B cell (primary cell): ENCODE data around the gene CREB5. TPM values are rescaled to one million over a fixed set of nuclear protein-coding genes. Genes with fewer than 3 reads are reported as not detected.

Source experiments
- ATAC-seq: fragments of 200-7000 bp; cut with Tn5 transposase; one replicate; pipeline ENCODE4 v1.10.0; 2021; ENCODE audit warnings: low read depth, mild to moderate bottlenecking, moderate number of reproducible peaks, moderate library complexity
- CTCF ChIA-PET: fragments of 350-600 bp; sonication (Branson Sonifier 250); formaldehyde crosslinking; loops from one replicate; lab custom pipeline; 2021; ENCODE audit warnings: antibody characterized with exemption, inconsistent platforms; lab: Charles Lee
- POLR2A ChIA-PET: fragments of 350-600 bp; sonication (Branson Sonifier 250); formaldehyde crosslinking; loops from one replicate; lab custom pipeline; 2021; ENCODE audit warnings: antibody characterized with exemption; lab: Charles Lee
- DNase-seq: peaks from one replicate; pipeline ENCODE4 v3.0.0; 2013
- H2AFZ ChIP-seq: 2 replicates; pipeline ENCODE4 v1.6.1; 2012; ENCODE audit warnings: mild to moderate bottlenecking, low read depth, low read length; ENCODE audit not compliant: insufficient read depth, poor library complexity, severe bottlenecking
- H3K27ac ChIP-seq, 2 donors: 1 replicate in 1 of 2; 2 replicates in 1 of 2; pipeline ENCODE4 v1.5.1; 2012 to 2013; ENCODE audit warnings: low read length in 2 of 2, mild to moderate bottlenecking in 2 of 2, moderate library complexity in 1 of 2
- H3K27me3 ChIP-seq, 4 experiments: fragments of 200-600 bp in 1 of 4; sonication (generic) in 1 of 4; replicated peaks in 1 of 4; 1 replicate in 2 of 4; 2 replicates in 2 of 4; pipeline versions ENCODE4 v1.6.1 to v1.7.0; 2013 to 2016; ENCODE audit warnings: low read length in 3 of 4, mild to moderate bottlenecking in 2 of 4, mixed read lengths in 1 of 4, moderate library complexity in 1 of 4; ENCODE audit not compliant: insufficient read depth in 4 of 4, control insufficient read depth in 3 of 4; ENCODE audit errors: control extremely low read depth in 1 of 4
- H3K36me3 ChIP-seq, 2 experiments: replicated peaks in 1 of 2; 1 replicate in 1 of 2; 2 replicates in 1 of 2; pipeline versions ENCODE4 v1.6.1 to v1.7.1; 2013; ENCODE audit warnings: low read length in 1 of 2; ENCODE audit not compliant: insufficient read depth in 2 of 2, control insufficient read depth in 1 of 2; ENCODE audit errors: control extremely low read depth in 1 of 2, extremely low read depth in 1 of 2
- H3K4me1 ChIP-seq, 2 donors: fragments of 200-600 bp in 1 of 2; sonication (generic) in 1 of 2; 1 replicate in 1 of 2; 2 replicates in 1 of 2; pipeline versions ENCODE4 v1.5.1 to v1.6.1; 2013 to 2017; ENCODE audit warnings: low read length in 2 of 2; ENCODE audit not compliant: control insufficient read depth in 2 of 2, insufficient read depth in 2 of 2
- H3K4me2 ChIP-seq: replicated peaks from 2 replicates; pipeline ENCODE3; 2012; ENCODE audit warnings: mild to moderate bottlenecking, low read depth, low read length; ENCODE audit not compliant: poor library complexity, severe bottlenecking
- H3K4me3 ChIP-seq, 5 experiments: fragments of 200-600 bp in 1 of 5; sonication (generic) in 1 of 5; 1 replicate in 3 of 5; 2 replicates in 2 of 5; pipeline versions ENCODE4 v1.5.1 to v1.7.0; 2011 to 2016; ENCODE audit warnings: low read length in 4 of 5, mild to moderate bottlenecking in 4 of 5, low read depth in 2 of 5, control low read depth in 1 of 5, moderate library complexity in 1 of 5; ENCODE audit not compliant: insufficient read depth in 1 of 5; ENCODE audit errors: control extremely low read depth in 1 of 5, extremely low read depth in 1 of 5
- H3K79me2 ChIP-seq: fragments of 200-600 bp; sonication (generic); one replicate; pipeline ENCODE4 v1.6.0; 2016; ENCODE audit warnings: low read length; ENCODE audit not compliant: control insufficient read depth, insufficient read depth
- H3K9ac ChIP-seq: fragments of 200-600 bp; sonication (generic); 2 replicates; pipeline ENCODE4 v1.6.1; 2017; ENCODE audit warnings: mild to moderate bottlenecking, low read length, moderate library complexity
- H3K9me3 ChIP-seq, 3 donors: one replicate each; pipeline versions ENCODE4 v1.6.1 to v1.7.1; 2013; ENCODE audit warnings: low read length in 2 of 3; ENCODE audit not compliant: control insufficient read depth in 2 of 3, insufficient read depth in 1 of 3; ENCODE audit errors: control extremely low read depth in 1 of 3
- H4K20me1 ChIP-seq: 2 replicates; pipeline ENCODE4 v1.6.0; 2012; ENCODE audit warnings: mild to moderate bottlenecking, low read length; ENCODE audit not compliant: insufficient read depth, control insufficient read depth, poor library complexity, severe bottlenecking
- H3K27ac Mint-ChIP-seq: one replicate; pipeline ENCODE4 v1.8.0; 2021; ENCODE audit warnings: mixed read lengths
- H3K27me3 Mint-ChIP-seq: one replicate; pipeline ENCODE4 v1.8.0; 2021; ENCODE audit warnings: mixed read lengths
- H3K4me1 Mint-ChIP-seq: one replicate; pipeline ENCODE4 v1.8.0; 2021; ENCODE audit warnings: mixed read lengths
- H3K4me3 Mint-ChIP-seq: one replicate; pipeline ENCODE4 v1.8.0; 2021; ENCODE audit warnings: mixed read lengths
- H3K9me3 Mint-ChIP-seq: one replicate; pipeline ENCODE4 v1.8.0; 2022; ENCODE audit warnings: mixed read lengths; ENCODE audit not compliant: insufficient read depth
- CTCF ChIP-seq: fragments of 200-600 bp; IDR thresholded peaks from one replicate; pipeline ENCODE4 v1.8.0; 2022; ENCODE audit warnings: antibody characterized with exemption, mild to moderate bottlenecking
- EZH2 ChIP-seq: IDR thresholded peaks from 2 replicates; pipeline ENCODE4 v1.6.1; 2012; ENCODE audit warnings: borderline replicate concordance, low read depth, mild to moderate bottlenecking, moderate library complexity, low read length; ENCODE audit not compliant: insufficient read depth, poor library complexity, severe bottlenecking
- WGBS: methylation state at CpG from one replicate; pipeline ENCODE4 v1.1.5; 2013; ENCODE audit warnings: missing lambda C conversion rate; ENCODE audit not compliant: insufficient coverage; 5-methylcytosine and 5-hydroxymethylcytosine counted together
- intact Hi-C: fragments of 100-400 bp; cut with micrococcal nuclease; formaldehyde crosslinking; loops from one replicate; pipeline ENCODE4 v1.10.0; 2022
- polyA plus RNA-seq: library from polyadenylated mRNA; depleted of rRNA; stranded (reverse); fragments of >200 nt; gene quantifications from 2 replicates; pipeline ENCODE4 v1.2.3, GENCODE V29; 2012
- total RNA-seq, 2 donors: library from RNA; stranded (reverse); fragments of 120-200 nt in 1 of 2; gene quantifications; 1 replicate in 1 of 2; 2 replicates in 1 of 2; pipeline versions ENCODE4 v1.2.3 to v1.2.4, GENCODE V29; 2013 to 2022

CREB5 gene
- total and polyA plus RNA-seq, 2 donors (not counting 1 experiment from before 2014, with no cell fraction given) = 0.05 to 0.95 TPM

- POLR2A ChIA-PET = no interaction called here
- no peaks in the 10 kb centered on the region for H3K27me3 Mint-ChIP-seq
- H3K4me3 Mint-ChIP-seq = no peak overlapping the region
- Histone ChIP-seq H3K79me2 (no peaks in the 10 kb centered on the region), H3K4me3 (no peak overlapping the region), H3K9me3 (peaks cover 0 to 4% (median 1%) of the 10 kb centered on the region in 3 donors), H3K4me2 (no peak overlapping the region), H3K4me1 (no peaks in the 10 kb centered on the region), H2AFZ (no peak overlapping the region), H3K27me3 (peaks cover 0 to 5% (median 0%) of the 10 kb centered on the region in 4 experiments), H3K27ac (no peak overlapping the region), H4K20me1 (no peaks in the 10 kb centered on the region), H3K36me3 (no peaks in the 10 kb centered on the region), H3K9ac (no peak overlapping the region)
- TF ChIP-seq EZH2 (no peak), CTCF (no peak)
- 100% methylated on average over 3 of the region's 6 CpGs for WGBS
- DNase-seq = no peak
- H3K9me3 Mint-ChIP-seq = no peaks in the 10 kb centered on the region
- H3K27ac Mint-ChIP-seq = no peak overlapping the region
- CTCF ChIA-PET = no interaction called here
- intact Hi-C loops = no loop called here
- no peaks in the 10 kb centered on the region for H3K4me1 Mint-ChIP-seq
- ATAC-seq = no peak
Measured at GRCh38 chr7:28654110-28654509, 241.8 kb downstream of the CREB5 start.

DNA sequence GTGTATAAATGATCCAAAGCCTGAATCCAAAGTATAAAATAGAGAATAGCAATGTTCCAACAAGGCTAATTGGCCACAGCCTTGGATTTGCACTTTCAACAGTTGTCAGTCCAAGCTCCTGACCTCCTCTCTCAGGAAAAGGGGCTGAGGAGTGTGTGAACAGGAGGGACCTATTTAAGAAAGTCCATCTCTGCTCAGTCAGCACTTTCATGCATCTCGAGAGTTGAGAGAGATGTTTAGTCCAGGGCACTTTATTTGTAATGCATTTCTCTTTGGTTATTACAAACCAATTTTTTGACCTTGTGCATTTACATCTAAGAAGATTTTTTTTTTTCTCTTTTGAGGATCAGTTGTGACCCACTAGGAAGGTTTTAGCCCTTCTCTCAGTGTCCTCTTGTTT, 244.2 kb downstream of the CREB5 start:
- Histone ChIP-seq H3K36me3 (no peaks in the 10 kb centered on the region), H2AFZ (no peak overlapping the region), H3K27ac (no peak overlapping the region), H3K27me3 (peaks cover 0 to 5% (median 0%) of the 10 kb centered on the region in 4 experiments), H3K4me2 (no peak overlapping the region), H4K20me1 (no peaks in the 10 kb centered on the region), H3K79me2 (no peaks in the 10 kb centered on the region), H3K4me1 (no peaks in the 10 kb centered on the region), H3K9ac (no peak overlapping the region), H3K4me3 (no peak overlapping the region), H3K9me3 (peaks cover 0 to 16% (median 8%) of the 10 kb centered on the region in 3 donors)
- H3K4me3 Mint-ChIP-seq = no peak overlapping the region
- DNase-seq (no peak), ATAC-seq (no peak)
- no peak overlapping the region for H3K27ac Mint-ChIP-seq
- ChIA-PET POLR2A (no interaction called here), CTCF (no interaction called here)
- peaks cover 8% of the 10 kb centered on the region for H3K9me3 Mint-ChIP-seq
- H3K4me1 Mint-ChIP-seq = peaks cover under 1% of the 10 kb centered on the region
- intact Hi-C loops = no loop called here
- peaks cover 5% of the 10 kb centered on the region for H3K27me3 Mint-ChIP-seq
- TF ChIP-seq EZH2 = no peak
- no peak for TF ChIP-seq CTCF
- WGBS = no CpG with 5 or more reads among the region's 1 CpG
